Retina (tissue), 1 donor: ENCODE results near the gene ARHGAP22.

ENCODE experiments used
- DNase-seq: peaks from one replicate; pipeline ENCODE4 v3.0.0-alpha.2; 2016

The ARHGAP22 gene

DNA sequence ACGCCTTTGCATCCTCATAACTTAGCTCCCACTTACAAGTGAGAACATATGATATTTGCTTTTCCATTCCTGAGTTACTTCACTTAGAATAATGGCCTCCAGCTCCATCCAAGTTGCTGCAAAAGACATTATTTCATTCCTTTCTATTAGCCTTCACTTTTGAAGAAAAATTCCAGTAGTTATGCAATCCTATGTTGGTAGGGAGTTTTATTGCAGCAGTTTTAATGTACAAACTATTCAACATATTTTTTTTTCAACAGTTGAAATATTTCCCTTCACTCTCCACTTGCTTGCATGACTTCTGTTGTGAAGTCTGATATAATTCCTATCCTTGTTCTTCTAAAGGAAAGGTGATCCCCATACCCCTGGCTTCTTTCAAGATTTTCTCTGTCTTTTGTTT lies 27.3 kb upstream of the ARHGAP22 start:
- DNase-seq = no peak

- no peak for DNase-seq
Measured at GRCh38 chr10:48627984-48628609, 23.2 kb upstream of the ARHGAP22 start.

GRCh38 chr10:48626986-48627731 lies 22.3 kb upstream of the ARHGAP22 start:
- no peak for DNase-seq

DNA sequence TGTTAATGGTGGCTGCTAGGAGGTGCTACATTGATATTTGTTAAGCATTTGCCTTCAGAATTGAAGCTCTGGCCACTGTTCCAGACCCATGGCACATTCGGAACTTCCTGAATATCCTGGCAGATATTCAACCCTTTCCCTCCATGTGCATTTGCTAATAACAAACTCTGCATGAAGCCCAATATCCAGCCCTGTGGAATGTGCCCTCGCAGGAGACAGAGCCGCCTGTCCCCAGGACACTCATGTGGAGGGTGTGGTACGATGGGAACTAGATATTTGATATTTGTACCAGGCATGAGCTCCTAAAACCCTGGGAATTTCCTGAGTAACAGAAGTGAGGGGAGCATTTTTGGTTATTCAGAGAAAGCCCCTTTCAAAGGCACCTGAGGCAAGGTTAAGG lies 21.6 kb upstream of the ARHGAP22 start:
- no peak for DNase-seq

DNA sequence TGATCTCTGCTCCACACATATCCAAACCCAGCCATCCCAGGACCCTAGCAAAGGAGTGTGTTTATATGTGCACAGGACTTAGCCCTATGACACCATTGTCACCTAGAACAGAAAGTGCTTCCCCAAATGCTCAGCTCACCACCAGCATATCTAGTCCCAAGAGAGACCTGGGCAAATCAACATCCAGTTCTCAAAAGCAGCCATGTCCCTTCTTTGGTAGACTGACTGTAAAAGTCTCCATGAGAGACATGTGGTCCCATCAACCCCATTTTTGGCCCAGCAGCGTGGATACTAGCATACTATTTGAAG lies 20.9 kb upstream of the ARHGAP22 start:
- DNase-seq = no peak

DNA sequence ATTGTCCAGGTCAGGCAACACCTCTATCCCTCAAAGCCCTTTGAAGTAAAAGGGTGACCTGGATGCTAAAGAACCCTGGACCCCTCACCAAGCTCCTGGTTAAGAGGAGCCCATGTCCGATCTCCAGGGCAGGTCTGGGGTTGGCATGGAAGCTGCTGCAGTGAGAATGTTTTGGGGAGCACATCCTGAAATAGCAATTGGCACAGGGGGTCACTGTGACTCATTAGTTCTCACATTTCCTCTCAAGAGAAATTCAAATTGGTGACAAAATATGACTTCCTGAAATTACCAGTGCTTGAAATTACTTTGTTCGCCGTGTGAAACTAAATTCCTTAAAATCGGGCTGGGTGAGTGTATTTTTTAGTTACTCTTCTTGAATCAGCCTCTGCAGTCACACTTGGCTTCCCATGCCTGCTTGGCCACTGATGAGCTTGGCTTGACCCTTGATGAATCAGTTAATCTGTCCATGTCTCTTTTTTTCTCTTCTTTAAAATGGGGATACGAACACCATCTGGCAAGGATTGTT lies 18.8 kb upstream of the ARHGAP22 start:
- DNase-seq = no peak

GRCh38 chr10:48623009-48623408 lies 18.1 kb upstream of the ARHGAP22 start:
- no peak for DNase-seq

DNA sequence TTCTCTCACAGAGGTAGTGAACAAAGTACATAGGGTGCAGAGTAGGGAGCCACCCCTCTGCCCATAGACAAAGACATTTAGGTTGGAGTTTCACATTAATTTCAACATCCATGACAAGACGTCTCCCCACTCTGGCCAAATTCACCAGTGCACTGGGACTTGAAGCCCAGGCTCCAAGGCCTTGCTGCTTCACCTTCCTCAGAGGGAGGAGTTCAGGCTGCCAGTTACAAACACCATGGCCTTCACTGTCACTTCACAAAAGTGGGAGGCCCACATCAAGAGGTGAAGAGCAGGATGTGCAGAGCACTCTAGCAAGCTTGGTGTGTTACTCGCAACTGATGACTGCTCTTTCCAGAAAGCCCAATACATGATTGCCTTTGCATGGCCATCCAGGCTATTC lies 15.8 kb upstream of the ARHGAP22 start:
- no peak for DNase-seq

- DNase-seq = no peak
Measured at GRCh38 chr10:48616436-48616835, 11.6 kb upstream of the ARHGAP22 start.

DNA sequence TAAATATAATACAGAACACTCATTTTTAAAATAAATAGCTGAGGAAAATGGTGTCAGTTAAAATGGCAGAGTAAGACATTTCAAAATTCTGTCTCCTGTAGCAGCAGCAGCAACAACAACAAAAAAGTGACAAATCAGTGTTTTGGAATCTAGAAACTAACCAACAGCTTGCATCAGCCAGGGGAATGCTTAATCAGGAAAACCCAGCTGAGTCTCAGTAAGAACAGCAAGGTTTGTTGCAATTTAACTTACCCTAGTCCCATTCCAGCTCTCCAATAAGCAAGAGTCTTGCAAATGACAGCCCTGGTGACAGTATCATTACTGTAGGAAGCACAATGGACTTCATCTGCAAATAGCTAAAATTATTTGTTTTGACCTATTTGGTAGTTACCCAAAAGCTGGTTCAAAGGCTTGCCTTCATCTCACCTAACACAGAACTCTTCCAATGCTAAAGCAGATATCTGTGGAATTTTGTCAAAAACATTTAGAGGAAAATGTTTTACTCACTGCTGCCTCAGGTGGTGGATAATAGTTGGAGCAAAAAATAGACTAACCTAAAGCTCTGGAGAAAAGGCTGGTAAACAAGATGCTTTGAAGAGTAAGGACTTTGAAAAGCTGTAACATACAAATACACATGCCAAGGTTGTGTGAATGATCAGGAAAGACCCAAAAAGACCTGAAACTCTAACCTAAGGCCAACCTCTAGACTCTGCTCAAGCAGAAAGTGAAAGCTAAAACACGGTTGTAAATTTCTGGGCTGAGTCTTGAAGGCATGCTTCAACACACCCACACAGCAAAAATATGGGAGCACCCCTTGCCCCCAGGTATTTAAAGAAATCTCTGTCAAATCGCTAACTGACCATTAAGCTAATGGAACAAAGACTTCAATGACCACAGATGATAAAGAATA lies 9.9 kb upstream of the ARHGAP22 start:
- DNase-seq = no peak

DNA sequence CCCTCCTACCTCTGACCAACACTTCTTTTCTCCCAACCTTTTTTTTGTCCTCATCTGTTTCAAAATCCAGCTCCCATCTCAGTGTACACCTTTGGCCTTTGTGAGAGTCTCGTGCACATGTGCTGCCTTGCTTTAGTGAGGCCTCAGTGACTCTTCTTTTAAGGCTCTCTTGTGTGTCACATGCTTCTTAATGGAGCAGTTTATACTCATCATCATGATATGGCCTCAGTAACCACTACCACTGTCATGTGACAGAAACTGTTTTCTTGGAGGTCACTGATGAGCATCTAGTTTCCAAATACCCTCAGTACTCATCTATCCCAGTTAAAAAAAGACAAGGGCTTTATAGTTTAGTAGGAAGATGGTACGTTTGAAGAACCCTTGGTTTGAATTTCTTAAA lies 8.1 kb upstream of the ARHGAP22 start:
- DNase-seq = no peak

DNA sequence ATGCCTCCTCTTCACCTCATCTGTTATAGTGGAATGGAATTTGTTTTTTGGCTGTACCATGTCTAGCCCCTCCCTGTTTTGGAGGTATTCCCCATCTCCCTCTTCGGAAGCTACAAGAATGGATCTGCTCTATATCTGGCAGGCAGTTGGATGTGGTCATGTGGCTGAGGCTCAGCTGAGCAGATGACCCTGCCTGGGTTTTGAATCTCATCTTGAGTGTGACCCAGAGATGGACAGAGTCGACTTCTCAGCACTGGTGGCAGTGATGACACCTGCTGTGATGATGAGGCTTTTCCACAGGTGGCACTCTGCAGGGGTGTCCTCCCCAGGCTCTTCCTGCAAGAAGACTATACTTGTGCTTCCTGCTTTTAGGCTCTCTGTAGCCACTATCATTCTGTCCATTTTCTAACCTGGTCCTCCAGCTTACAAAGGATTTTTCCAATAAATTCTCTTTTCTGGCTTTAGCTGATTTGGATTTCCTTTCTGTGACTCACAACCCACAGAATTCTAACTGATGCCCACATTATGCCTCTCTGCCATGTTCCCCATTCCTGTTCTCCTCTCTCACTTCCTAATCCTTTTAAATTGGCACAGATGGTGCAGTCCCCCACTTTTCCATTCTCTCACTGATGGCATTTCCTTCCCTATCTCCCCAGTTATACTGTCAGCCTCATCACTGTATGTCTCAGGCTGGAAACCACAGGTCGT lies 7.5 kb upstream of the ARHGAP22 start:
- DNase-seq = no peak

- no peak for DNase-seq
Measured at GRCh38 chr10:48611133-48611532, 6.3 kb upstream of the ARHGAP22 start.

DNA sequence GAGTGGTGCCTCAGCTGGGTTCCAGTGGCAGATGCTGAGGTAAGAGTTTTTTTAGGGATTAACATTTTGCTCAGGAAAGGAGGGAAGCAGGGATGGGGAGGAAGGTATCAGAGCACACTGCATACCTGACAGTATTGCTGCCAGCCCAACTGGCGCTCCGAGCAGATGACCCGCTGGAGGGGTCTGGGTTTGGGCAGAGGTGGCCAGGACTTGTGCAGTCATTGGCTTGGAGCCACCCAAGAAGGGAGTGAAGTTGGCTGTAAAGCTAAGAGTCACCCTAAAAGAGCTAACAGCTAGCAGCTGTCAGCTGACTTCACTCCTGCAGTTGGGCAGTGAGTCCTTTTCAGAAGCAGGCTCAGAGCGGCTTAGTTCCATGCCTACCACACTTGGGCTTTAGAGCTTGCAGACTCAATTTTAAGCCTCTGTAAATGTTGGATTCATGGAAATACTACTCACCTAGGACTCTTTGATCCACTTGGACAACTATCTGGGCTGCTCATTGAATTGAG lies 5.8 kb upstream of the ARHGAP22 start:
- DNase-seq = no peak

GRCh38 chr10:48609899-48610584 lies 5.2 kb upstream of the ARHGAP22 start:
- no peak for DNase-seq

- no peak for DNase-seq
Measured at GRCh38 chr10:48609441-48609840, 4.6 kb upstream of the ARHGAP22 start.

DNA sequence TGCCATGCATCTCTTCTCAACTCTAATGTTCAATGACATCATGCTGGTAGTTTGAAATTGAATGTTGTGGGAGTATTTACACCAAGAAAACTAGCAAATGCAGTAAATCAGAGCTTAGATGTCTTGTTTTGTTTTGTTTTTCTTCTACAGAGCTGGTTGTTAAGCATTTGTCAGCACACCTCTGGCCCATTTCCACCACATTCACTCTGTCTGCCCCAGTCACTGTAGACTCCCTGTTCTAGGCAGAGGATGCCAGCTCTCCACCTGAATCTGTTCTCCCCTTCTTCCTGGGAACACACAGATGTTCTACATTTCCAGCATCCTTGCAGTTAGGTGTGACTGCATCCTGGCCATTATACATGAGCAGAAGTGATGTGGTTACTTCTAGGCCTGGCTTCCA lies 4.1 kb upstream of the ARHGAP22 start:
- DNase-seq = no peak

GRCh38 chr10:48608279-48608681 lies 3.4 kb upstream of the ARHGAP22 start:
- DNase-seq = no peak

DNA sequence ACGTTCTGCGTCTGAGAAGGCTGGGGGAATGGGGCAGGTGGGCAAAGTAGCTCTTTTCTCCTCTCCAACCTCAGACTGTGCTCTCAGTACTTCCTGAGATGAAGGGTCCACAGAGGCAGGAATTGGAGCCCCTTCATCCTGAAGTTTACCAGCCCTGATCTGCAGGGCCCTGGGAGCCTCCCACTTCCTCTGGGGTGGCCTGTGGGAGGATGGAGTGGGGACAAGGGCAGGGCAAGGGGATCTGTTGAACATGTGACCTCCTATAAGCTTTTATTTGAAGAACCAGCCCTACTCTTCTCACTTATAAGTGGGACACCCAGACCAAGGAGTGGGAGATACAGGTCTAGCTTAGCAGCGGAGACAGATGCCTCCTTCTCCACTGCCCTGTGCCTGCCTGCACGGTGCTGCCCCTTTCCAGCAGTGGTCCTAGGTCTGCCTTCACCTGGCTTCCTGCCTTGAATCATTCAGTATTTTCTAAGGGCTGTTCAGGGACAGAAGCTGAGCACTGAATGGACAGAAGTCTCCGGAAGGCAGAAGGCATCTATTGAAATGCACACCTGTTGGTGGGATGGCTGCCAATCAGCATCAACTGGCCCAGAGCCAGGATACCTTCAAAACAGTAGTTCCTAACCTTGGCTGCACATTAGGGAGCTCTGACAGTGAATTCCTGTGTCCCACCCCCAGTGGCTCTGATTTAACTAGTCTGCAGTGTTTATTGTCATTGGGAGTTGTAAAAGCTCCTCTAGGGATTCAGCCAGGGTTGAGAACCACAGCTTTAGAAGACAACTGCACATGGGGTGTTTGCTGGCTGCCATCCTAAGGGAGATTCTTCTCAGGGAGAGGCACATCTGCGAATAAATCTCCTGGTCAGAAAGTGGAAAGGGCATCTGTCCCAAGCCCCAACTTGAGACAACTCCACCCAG lies 2.7 kb upstream of the ARHGAP22 start:
- no peak for DNase-seq

GRCh38 chr10:48606530-48607355 lies 1.9 kb upstream of the ARHGAP22 start:
- DNase-seq = no peak
